WTC11 (cell line): Measurements from ENCODE around the gene ERF. TPM values are rescaled to one million over a fixed set of nuclear protein-coding genes. Genes with fewer than 3 reads are reported as not detected.
A peak's percentile ranks its signal among the peaks of the same experiment; 100 is the strongest.

ENCODE experiments used
- ATAC-seq: fragments of 200-7000 bp; cut with Tn5 transposase; 2 replicates; pipeline ENCODE4 v1.10.0; 2021; ENCODE audit warnings: mild to moderate bottlenecking, moderate library complexity
- CTCF ChIA-PET: fragments of 300-600 bp; sonication (Branson Sonifier 250); formaldehyde crosslinking; loops from one replicate; lab custom pipeline; 2021; ENCODE audit warnings: antibody characterized with exemption; lab: Charles Lee
- POLR2A ChIA-PET: fragments of 350-600 bp; sonication (Branson Sonifier 250); formaldehyde crosslinking; loops from one replicate; lab custom pipeline; 2021; ENCODE audit warnings: antibody characterized with exemption; lab: Charles Lee
- DNase-seq: peaks from one replicate; pipeline ENCODE4 v3.0.0; 2021; ENCODE audit warnings: low spot score
- H3K27ac Mint-ChIP-seq: 2 replicates; pipeline ENCODE4 v1.8.0; 2021; ENCODE audit warnings: mixed read lengths
- H3K27me3 Mint-ChIP-seq: 2 replicates; pipeline ENCODE4 v1.8.0; 2021; ENCODE audit warnings: low read depth, mild to moderate bottlenecking, moderate library complexity, mixed read lengths
- H3K36me3 Mint-ChIP-seq: 2 replicates; pipeline ENCODE4 v1.8.0; 2021; ENCODE audit warnings: mixed read lengths
- H3K4me1 Mint-ChIP-seq: 2 replicates; pipeline ENCODE4 v1.8.0; 2022; ENCODE audit warnings: mixed read lengths
- H3K4me3 Mint-ChIP-seq: 2 replicates; pipeline ENCODE4 v1.8.0; 2021; ENCODE audit warnings: mild to moderate bottlenecking, moderate library complexity, mixed read lengths
- H3K9me3 Mint-ChIP-seq: 2 replicates; pipeline ENCODE4 v1.8.0; 2021; ENCODE audit warnings: mixed read lengths
- NR1H2 ChIP-seq: sonication (generic); formaldehyde crosslinking; IDR thresholded peaks from 2 replicates; pipeline ENCODE4 v1.9.0; 2021; ENCODE audit warnings: mild to moderate bottlenecking, moderate library complexity, missing genetic modification reagents
- TCF7 ChIP-seq: sonication (generic); formaldehyde crosslinking; IDR thresholded peaks from 2 replicates; pipeline ENCODE4 v1.8.0; 2022; ENCODE audit warnings: mild to moderate bottlenecking, low read depth, missing genetic modification reagents, moderate library complexity
- TEAD4 ChIP-seq: sonication (generic); formaldehyde crosslinking; IDR thresholded peaks from 2 replicates; pipeline ENCODE4 v1.8.0; 2022; ENCODE audit warnings: mild to moderate bottlenecking, missing genetic modification reagents
- ZNF671 ChIP-seq: fragments of 250-450 bp; sonication (Bioruptor Pico); IDR thresholded peaks from 2 replicates; pipeline ENCODE4 v1.8.0; 2021; ENCODE audit warnings: mild to moderate bottlenecking
- total RNA-seq: library from RNA; stranded (reverse); gene quantifications from 3 replicates; pipeline ENCODE4 v1.2.3, GENCODE V29; 2021
- TF ChIP-seq, protein P1 (sequence below): sonication (generic); formaldehyde crosslinking; conservative IDR thresholded peaks from 2 replicates; pipeline ENCODE4 v1.8.1; 2023; ENCODE audit warnings: mild to moderate bottlenecking, low read depth, missing genetic modification reagents, moderate library complexity
- TF ChIP-seq, protein P2 (sequence below): sonication (generic); formaldehyde crosslinking; IDR thresholded peaks from 2 replicates; pipeline ENCODE4 v1.8.0; 2022; ENCODE audit warnings: mild to moderate bottlenecking, missing genetic modification reagents
- TF ChIP-seq, protein P3 (sequence below): fragments of 250-450 bp; sonication (Bioruptor Pico); IDR thresholded peaks from 2 replicates; pipeline ENCODE4 v1.9.0; 2021; ENCODE audit warnings: mild to moderate bottlenecking
- TF ChIP-seq, protein P4 (sequence below): sonication (generic); formaldehyde crosslinking; IDR thresholded peaks from 2 replicates; pipeline ENCODE4 v1.8.1; 2022; ENCODE audit warnings: low read depth, missing genetic modification reagents, borderline replicate concordance

Gene ERF
- total RNA-seq, 1 experiment from 2014 or later = 65.9 TPM

DNA sequence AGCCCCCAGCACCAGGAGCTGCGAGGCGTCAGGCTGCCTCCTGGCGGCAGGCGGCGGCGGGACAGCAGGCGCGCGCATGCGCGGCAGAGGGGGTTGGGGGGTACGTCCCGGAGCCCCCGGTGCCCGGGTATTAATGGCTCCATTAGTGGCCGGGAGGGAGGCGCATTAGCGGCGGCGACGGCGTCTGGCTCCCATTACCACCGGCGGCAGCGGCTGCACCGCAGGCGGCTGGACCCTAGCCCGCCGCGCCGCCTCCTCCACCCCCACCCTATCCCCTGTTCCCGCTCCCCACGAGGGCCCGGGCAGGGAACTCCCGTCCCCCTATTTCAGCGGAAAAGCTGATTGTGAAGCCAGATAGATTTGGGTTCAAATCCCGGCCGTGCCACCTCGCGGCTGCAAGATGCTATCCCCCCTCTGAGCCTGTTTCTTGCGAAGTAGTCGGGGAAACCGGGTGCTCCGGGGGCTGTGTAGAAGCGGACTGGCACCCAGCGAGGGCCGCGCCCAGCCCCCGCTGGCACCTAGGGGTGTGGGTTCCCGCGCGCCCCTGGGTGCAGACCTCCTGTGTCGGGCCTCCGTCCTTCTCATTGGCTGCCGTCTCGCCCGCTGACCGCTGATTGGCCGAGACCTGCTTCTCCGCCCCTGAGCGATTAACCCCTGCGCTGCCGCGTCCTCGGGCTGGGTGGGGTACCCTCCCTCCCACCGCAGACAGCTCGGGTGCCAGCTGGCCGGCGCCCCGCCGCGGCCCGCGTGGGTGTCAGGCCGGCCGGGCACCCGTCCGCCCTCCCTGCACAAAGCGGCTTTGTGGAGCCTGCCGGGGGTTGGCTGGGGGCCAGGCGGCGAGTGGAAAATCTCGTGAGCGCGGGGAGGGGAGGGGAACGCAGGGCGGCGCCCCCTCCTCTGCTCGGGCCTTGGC, 25.2 kb upstream of the ERF start (continued):
- TF ChIP-seq, protein P1, sequence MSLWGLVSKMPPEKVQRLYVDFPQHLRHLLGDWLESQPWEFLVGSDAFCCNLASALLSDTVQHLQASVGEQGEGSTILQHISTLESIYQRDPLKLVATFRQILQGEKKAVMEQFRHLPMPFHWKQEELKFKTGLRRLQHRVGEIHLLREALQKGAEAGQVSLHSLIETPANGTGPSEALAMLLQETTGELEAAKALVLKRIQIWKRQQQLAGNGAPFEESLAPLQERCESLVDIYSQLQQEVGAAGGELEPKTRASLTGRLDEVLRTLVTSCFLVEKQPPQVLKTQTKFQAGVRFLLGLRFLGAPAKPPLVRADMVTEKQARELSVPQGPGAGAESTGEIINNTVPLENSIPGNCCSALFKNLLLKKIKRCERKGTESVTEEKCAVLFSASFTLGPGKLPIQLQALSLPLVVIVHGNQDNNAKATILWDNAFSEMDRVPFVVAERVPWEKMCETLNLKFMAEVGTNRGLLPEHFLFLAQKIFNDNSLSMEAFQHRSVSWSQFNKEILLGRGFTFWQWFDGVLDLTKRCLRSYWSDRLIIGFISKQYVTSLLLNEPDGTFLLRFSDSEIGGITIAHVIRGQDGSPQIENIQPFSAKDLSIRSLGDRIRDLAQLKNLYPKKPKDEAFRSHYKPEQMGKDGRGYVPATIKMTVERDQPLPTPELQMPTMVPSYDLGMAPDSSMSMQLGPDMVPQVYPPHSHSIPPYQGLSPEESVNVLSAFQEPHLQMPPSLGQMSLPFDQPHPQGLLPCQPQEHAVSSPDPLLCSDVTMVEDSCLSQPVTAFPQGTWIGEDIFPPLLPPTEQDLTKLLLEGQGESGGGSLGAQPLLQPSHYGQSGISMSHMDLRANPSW (CRISPR knock-in tag) = no peak
- no peak for TF ChIP-seq ZNF671 (CRISPR knock-in tag)
- TF ChIP-seq, all 79 proteins: peak for 18

DNA sequence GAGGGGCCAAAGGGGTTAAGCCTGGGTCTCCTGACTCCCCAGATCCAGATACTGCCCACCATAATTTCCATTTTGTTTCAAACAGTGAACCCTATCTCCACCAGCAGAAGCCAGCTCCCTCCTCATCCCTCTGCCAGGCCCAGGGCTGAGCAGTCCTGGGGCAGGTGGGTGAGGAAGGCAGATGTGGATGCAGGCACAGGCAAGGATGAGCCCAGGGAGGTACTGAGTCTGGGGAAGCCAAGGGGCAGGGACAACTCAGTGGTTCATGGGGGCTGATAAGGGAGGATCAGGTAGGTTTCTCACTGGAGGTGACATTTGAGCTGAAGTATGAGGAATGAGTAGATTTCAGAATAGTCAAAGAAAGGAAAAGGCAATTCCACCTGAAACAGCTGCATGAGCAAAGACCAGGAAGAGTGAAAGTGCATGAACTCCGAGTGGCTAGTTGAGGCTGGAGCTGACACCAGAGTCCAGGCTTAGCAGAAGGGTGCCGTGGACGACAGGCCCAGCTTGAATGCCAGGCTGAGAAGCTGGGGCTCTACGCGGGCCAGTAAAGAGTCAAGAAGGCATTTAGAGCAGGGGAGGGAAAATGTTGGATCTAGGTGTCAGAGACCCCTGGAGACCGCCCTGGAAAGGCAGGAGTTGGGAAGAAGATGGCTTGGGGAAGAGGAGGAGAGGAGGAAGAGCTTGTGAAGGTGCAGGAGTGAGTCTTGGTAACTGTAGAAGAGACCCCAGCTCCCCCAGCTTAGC, 24.4 kb upstream of the ERF start:
- no peaks in the 10 kb centered on the region for H3K27me3 Mint-ChIP-seq
- peaks cover 21% of the 10 kb centered on the region for H3K4me1 Mint-ChIP-seq
- CTCF ChIA-PET = interaction anchor here (0.6 to 7.5 kb wide), 42 partner anchors 9 to 184 kb away, joined by 3 to 239 read pairs (median 4); partner anchors contain the start of genes CIC, DEDD2, ERF and GSK3A
- H3K9me3 Mint-ChIP-seq = no peaks in the 10 kb centered on the region
- DNase-seq (no peak), ATAC-seq (no peak)
- peak overlapping the region; percentile 74 for H3K4me3 Mint-ChIP-seq
- POLR2A ChIA-PET = interaction anchor here (0.7 to 2.2 kb wide), 10 partner anchors 10 to 184 kb away, joined by 3 to 28 read pairs (median 4); partner anchors contain the start of gene CIC
- H3K36me3 Mint-ChIP-seq = 0 out of 2 replicates have a peak, but pooled peaks cover 2% of the 10 kb centered on the region
- TF ChIP-seq TEAD4 (CRISPR knock-in tag) (no peak), NR1H2 (CRISPR knock-in tag) (no peak), TCF7 (no peak)
- TF ChIP-seq, protein P2, sequence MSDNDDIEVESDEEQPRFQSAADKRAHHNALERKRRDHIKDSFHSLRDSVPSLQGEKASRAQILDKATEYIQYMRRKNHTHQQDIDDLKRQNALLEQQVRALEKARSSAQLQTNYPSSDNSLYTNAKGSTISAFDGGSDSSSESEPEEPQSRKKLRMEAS (CRISPR knock-in tag) = 0 out of 2 replicates have a peak, but pooled peaks have one; percentile 4
- TF ChIP-seq, protein P3, sequence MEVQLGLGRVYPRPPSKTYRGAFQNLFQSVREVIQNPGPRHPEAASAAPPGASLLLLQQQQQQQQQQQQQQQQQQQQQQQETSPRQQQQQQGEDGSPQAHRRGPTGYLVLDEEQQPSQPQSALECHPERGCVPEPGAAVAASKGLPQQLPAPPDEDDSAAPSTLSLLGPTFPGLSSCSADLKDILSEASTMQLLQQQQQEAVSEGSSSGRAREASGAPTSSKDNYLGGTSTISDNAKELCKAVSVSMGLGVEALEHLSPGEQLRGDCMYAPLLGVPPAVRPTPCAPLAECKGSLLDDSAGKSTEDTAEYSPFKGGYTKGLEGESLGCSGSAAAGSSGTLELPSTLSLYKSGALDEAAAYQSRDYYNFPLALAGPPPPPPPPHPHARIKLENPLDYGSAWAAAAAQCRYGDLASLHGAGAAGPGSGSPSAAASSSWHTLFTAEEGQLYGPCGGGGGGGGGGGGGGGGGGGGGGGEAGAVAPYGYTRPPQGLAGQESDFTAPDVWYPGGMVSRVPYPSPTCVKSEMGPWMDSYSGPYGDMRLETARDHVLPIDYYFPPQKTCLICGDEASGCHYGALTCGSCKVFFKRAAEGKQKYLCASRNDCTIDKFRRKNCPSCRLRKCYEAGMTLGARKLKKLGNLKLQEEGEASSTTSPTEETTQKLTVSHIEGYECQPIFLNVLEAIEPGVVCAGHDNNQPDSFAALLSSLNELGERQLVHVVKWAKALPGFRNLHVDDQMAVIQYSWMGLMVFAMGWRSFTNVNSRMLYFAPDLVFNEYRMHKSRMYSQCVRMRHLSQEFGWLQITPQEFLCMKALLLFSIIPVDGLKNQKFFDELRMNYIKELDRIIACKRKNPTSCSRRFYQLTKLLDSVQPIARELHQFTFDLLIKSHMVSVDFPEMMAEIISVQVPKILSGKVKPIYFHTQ (CRISPR knock-in tag) = no peak
- peak overlapping the region; percentile 42 for H3K27ac Mint-ChIP-seq

DNA sequence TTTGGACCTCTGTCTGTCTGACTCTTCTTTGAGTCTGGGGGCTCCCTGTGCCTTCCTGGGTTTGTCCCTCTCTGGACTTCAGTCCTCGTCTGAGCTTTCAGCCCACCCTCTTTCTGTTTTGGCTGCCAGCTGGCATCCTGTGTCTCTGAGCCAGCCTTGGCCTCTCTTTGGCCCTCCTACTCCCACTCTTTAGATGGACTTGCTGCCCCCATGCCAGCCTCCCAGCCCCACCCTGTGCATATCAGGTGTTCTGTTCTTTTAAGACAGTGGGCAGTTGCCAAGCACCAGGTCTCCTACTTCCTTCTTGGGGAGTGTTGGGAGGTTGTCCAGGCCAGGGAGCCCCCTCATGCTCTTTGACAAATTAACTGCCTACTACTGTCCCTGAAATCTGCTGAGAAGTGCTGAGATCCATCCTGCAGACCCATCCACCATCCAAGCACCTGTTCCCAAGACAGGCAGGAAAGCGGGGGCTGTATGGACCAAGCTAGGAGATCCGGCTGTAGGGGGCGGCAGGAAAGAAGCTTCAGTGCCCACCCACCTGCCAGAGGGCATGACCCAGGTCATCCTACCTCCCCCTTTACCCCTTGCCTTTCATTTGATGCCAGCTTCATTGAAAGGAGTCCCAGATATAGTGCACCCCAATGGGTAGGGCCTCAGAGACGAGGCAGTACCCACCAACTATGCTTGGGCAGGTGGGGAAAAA, 23.7 kb upstream of the ERF start:
- peak overlapping the region; percentile 74 for H3K4me3 Mint-ChIP-seq
- H3K36me3 Mint-ChIP-seq = 0 out of 2 replicates have a peak, but pooled peaks cover 2% of the 10 kb centered on the region
- peaks cover 21% of the 10 kb centered on the region for H3K4me1 Mint-ChIP-seq
- ATAC-seq = no peak
- CTCF ChIA-PET = interaction anchor here (1.0 to 7.5 kb wide), 20 partner anchors 8 to 170 kb away, joined by 3 to 239 read pairs (median 8); partner anchors contain the start of genes CIC, ERF, GSK3A and PAFAH1B3
- H3K27me3 Mint-ChIP-seq = no peaks in the 10 kb centered on the region
- POLR2A ChIA-PET = interaction anchor here (0.7 to 2.2 kb wide), 3 partner anchors 13 to 145 kb away, joined by 3 to 28 read pairs (median 3); no protein-coding TSS in a partner anchor
- DNase-seq = no peak
- no peak overlapping the region for H3K27ac Mint-ChIP-seq
- H3K9me3 Mint-ChIP-seq = no peaks in the 10 kb centered on the region
- TF ChIP-seq, protein P4, sequence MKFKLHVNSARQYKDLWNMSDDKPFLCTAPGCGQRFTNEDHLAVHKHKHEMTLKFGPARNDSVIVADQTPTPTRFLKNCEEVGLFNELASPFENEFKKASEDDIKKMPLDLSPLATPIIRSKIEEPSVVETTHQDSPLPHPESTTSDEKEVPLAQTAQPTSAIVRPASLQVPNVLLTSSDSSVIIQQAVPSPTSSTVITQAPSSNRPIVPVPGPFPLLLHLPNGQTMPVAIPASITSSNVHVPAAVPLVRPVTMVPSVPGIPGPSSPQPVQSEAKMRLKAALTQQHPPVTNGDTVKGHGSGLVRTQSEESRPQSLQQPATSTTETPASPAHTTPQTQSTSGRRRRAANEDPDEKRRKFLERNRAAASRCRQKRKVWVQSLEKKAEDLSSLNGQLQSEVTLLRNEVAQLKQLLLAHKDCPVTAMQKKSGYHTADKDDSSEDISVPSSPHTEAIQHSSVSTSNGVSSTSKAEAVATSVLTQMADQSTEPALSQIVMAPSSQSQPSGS (CRISPR knock-in tag) = no peak
